ENCODE data around the gene CCDC51. TPM values are rescaled to one million over a fixed set of nuclear protein-coding genes. Genes with fewer than 3 reads are reported as not detected.

CCDC51 gene
- total and polyA plus RNA-seq, 2 of the 13 experiments (the other 11 are each of a cell fraction or from before 2014, with no cell fraction given) = 18.1 to 29.4 TPM

- TF ChIP-seq, protein P1, sequence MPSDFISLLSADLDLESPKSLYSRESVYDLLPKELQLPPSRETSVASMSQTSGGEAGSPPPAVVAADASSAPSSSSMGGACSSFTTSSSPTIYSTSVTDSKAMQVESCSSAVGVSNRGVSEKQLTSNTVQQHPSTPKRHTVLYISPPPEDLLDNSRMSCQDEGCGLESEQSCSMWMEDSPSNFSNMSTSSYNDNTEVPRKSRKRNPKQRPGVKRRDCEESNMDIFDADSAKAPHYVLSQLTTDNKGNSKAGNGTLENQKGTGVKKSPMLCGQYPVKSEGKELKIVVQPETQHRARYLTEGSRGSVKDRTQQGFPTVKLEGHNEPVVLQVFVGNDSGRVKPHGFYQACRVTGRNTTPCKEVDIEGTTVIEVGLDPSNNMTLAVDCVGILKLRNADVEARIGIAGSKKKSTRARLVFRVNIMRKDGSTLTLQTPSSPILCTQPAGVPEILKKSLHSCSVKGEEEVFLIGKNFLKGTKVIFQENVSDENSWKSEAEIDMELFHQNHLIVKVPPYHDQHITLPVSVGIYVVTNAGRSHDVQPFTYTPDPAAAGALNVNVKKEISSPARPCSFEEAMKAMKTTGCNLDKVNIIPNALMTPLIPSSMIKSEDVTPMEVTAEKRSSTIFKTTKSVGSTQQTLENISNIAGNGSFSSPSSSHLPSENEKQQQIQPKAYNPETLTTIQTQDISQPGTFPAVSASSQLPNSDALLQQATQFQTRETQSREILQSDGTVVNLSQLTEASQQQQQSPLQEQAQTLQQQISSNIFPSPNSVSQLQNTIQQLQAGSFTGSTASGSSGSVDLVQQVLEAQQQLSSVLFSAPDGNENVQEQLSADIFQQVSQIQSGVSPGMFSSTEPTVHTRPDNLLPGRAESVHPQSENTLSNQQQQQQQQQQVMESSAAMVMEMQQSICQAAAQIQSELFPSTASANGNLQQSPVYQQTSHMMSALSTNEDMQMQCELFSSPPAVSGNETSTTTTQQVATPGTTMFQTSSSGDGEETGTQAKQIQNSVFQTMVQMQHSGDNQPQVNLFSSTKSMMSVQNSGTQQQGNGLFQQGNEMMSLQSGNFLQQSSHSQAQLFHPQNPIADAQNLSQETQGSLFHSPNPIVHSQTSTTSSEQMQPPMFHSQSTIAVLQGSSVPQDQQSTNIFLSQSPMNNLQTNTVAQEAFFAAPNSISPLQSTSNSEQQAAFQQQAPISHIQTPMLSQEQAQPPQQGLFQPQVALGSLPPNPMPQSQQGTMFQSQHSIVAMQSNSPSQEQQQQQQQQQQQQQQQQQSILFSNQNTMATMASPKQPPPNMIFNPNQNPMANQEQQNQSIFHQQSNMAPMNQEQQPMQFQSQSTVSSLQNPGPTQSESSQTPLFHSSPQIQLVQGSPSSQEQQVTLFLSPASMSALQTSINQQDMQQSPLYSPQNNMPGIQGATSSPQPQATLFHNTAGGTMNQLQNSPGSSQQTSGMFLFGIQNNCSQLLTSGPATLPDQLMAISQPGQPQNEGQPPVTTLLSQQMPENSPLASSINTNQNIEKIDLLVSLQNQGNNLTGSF (CRISPR knock-in tag; IDR thresholded peaks at IDR 0.05) = no peak
- TF ChIP-seq ZNF629 (CRISPR knock-in tag; conservative IDR thresholded peaks at IDR 0.05) (peak; percentile 59), ZNF639 (CRISPR knock-in tag; conservative IDR thresholded peaks at IDR 0.05) (no peak), ZNF234 (CRISPR knock-in tag; conservative IDR thresholded peaks at IDR 0.05) (no peak; the same call in 1 of the 2 replicates), ZNF550 (CRISPR knock-in tag; IDR thresholded peaks at IDR 0.05; ENCODE audit: borderline replicate concordance) (no peak), TCF7 (IDR thresholded peaks at IDR 0.05; ENCODE audit: low read depth) (peak; percentile 65; the same call in 1 of the 2 replicates), ZNF552 (CRISPR knock-in tag; IDR thresholded peaks at IDR 0.05; ENCODE audit: borderline replicate concordance) (peak; percentile 64; the same call in 1 of the 2 replicates), ZNF790 (CRISPR knock-in tag; IDR thresholded peaks at IDR 0.05; ENCODE audit: borderline replicate concordance) (peak; percentile 86; the same call in 1 of the 2 replicates), FOXA1 (IDR thresholded peaks at IDR 0.05) (no peak), FOXA1 (CRISPR knock-in tag; IDR thresholded peaks at IDR 0.05) (peak; percentile 76), CEBPB (IDR thresholded peaks at IDR 0.05; ENCODE audit: borderline replicate concordance, low read depth, low read length) (peak; percentile 98), TBX3 (IDR thresholded peaks at IDR 0.05; ENCODE audit: borderline replicate concordance) (peak; percentile 81; the same call in 1 of the 2 replicates)
- TF ChIP-seq, protein P2, sequence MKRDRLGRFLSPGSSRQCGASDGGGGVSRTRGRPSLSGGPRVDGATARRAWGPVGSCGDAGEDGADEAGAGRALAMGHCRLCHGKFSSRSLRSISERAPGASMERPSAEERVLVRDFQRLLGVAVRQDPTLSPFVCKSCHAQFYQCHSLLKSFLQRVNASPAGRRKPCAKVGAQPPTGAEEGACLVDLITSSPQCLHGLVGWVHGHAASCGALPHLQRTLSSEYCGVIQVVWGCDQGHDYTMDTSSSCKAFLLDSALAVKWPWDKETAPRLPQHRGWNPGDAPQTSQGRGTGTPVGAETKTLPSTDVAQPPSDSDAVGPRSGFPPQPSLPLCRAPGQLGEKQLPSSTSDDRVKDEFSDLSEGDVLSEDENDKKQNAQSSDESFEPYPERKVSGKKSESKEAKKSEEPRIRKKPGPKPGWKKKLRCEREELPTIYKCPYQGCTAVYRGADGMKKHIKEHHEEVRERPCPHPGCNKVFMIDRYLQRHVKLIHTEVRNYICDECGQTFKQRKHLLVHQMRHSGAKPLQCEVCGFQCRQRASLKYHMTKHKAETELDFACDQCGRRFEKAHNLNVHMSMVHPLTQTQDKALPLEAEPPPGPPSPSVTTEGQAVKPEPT (CRISPR knock-in tag; IDR thresholded peaks at IDR 0.05; ENCODE audit: low read depth) = peak; percentile 86
- TF ChIP-seq, protein P3, sequence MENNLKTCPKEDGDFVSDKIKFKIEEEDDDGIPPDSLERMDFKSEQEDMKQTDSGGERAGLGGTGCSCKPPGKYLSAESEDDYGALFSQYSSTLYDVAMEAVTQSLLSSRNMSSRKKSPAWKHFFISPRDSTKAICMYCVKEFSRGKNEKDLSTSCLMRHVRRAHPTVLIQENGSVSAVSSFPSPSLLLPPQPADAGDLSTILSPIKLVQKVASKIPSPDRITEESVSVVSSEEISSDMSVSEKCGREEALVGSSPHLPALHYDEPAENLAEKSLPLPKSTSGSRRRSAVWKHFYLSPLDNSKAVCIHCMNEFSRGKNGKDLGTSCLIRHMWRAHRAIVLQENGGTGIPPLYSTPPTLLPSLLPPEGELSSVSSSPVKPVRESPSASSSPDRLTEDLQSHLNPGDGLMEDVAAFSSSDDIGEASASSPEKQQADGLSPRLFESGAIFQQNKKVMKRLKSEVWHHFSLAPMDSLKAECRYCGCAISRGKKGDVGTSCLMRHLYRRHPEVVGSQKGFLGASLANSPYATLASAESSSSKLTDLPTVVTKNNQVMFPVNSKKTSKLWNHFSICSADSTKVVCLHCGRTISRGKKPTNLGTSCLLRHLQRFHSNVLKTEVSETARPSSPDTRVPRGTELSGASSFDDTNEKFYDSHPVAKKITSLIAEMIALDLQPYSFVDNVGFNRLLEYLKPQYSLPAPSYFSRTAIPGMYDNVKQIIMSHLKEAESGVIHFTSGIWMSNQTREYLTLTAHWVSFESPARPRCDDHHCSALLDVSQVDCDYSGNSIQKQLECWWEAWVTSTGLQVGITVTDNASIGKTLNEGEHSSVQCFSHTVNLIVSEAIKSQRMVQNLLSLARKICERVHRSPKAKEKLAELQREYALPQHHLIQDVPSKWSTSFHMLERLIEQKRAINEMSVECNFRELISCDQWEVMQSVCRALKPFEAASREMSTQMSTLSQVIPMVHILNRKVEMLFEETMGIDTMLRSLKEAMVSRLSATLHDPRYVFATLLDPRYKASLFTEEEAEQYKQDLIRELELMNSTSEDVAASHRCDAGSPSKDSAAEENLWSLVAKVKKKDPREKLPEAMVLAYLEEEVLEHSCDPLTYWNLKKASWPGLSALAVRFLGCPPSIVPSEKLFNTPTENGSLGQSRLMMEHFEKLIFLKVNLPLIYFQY (CRISPR knock-in tag; IDR thresholded peaks at IDR 0.05; ENCODE audit: borderline replicate concordance) = peak; percentile 68; the same call in 1 of the 2 replicates
- TF ChIP-seq, protein P4, sequence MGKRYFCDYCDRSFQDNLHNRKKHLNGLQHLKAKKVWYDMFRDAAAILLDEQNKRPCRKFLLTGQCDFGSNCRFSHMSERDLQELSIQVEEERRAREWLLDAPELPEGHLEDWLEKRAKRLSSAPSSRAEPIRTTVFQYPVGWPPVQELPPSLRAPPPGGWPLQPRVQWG (CRISPR knock-in tag; IDR thresholded peaks at IDR 0.05; ENCODE audit: borderline replicate concordance, low read depth) = no peak
Measured at GRCh38 chr3:48429960-48430707, 9.8 kb downstream of the CCDC51 start, which contains the start of gene PLXNB1 (continued).

Measured in HepG2 (cell line).